ENCODE data around the gene FAM153A. TPM values are rescaled to one million over a fixed set of nuclear protein-coding genes. Genes with fewer than 3 reads are reported as not detected.
"Not testable (repeated sequence)": the region's sequence is repeated elsewhere in the genome, so short reads cannot be mapped to it uniquely, and the experiment has no call there.

FAM153A gene
- total and polyA plus RNA-seq, 8 donors = 0.12 to 11.2 (median 1.8) TPM; not detected in 3

DNA sequence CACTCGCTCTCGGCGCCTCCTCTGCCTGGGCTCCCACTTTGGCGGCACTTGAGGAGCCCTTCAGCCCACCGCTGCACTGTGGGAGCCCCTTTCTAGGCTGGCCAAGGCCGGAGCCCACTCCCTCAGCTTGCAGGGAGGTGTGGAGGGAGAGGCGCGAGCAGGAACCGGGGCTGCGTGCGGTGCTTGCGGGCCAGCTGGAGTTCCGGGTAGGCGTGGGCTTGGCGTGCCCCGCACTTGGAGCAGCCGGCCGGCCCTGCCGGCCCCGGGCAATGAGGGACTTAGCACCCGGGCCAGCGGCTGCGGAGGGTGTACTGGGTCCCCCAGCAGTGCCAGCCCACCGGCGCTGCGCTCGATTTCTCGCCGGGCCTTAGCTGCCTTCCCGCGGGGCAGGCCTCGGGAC lies 94.6 kb downstream of the FAM153A start:
- H3K27ac ChIP-seq; intact Hi-C loops (cut with DNase I; ENCODE audit: low total_unique reads); H3K27me3 ChIP-seq; H3K36me3 ChIP-seq; H3K4me3 ChIP-seq; H3K9me3 ChIP-seq; H3K4me1 ChIP-seq; DNase-seq: not testable (repeated sequence)
- WGBS, 5 donors = 92 to 100% (median 95%) methylated on average over 3 to 13 of the region's 32 CpGs

DNA sequence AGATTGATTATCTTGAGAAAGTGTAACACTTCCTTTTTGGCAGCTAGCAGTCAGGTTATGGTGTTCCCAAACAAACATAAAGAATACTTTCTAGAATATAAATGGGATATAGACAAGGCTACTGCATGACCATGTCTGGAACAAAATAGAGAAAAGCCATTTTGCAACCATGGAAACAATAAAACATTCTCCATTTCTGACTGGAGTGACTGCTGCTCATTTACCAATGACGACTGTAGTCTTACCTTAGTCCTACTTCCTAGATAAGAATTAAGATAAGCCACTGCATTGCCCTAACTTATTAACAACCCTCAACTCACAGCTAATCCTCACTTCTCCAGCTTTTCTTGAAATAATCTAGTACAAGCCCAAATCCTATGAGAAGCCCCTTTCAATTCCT lies 100.8 kb downstream of the FAM153A start:
- 8 to 54% (median 29%) methylated on average over 1 of the region's 1 CpG for WGBS, 5 donors

More for the DNA sequence above, 100.8 kb downstream of the FAM153A start:
- H3K4me3 ChIP-seq; H3K27me3 ChIP-seq; intact Hi-C loops (cut with DNase I; ENCODE audit: low total_unique reads); DNase-seq; H3K4me1 ChIP-seq; H3K36me3 ChIP-seq; H3K9me3 ChIP-seq: not testable (repeated sequence)
- H3K27ac ChIP-seq = peak overlapping the region in 1 of 5 donors; percentile 4

Other genes starting within 250 kb of the FAM153A start
- 100 to 1,000 TPM in 3 of 5 donors, 10 to 100 TPM in 2; 40.4 to 316 (median 143) TPM for gene FAM193B, start 228.3 kb downstream of the FAM153A start, total RNA-seq
- gene FAM193B, start 228.3 kb downstream of the FAM153A start, polyA plus RNA-seq = 100 to 1,000 TPM; 106 to 140 (median 136) TPM
- 100 to 1,000 TPM in 1 of 5 donors, 10 to 100 TPM in 3, 1 to 10 TPM in 1; 9.3 to 107 (median 85.3) TPM for gene TMED9, start 190.7 kb downstream of the FAM153A start, total RNA-seq
- gene TMED9, start 190.7 kb downstream of the FAM153A start, polyA plus RNA-seq = 100 to 1,000 TPM in 1 of 3 donors, 10 to 100 TPM in 2; 39.9 to 115 (median 99.8) TPM
- gene B4GALT7, start 182.8 kb downstream of the FAM153A start, total RNA-seq = 10 to 100 TPM in 3 of 5 donors, 1 to 10 TPM in 2; 3.5 to 29.0 (median 11.6) TPM
- gene B4GALT7, start 182.8 kb downstream of the FAM153A start, polyA plus RNA-seq = 10 to 100 TPM; 14.2 to 23.3 (median 22.6) TPM
- gene PROP1, start 213.3 kb upstream of the FAM153A start, total RNA-seq = not detected
- gene PROP1, start 213.3 kb upstream of the FAM153A start, polyA plus RNA-seq = not detected